SKM-1 treated with dmso at 0.1 percent for 144 hours (cell line): Measurements from ENCODE around the gene LMF2.
A peak's percentile ranks its signal among the peaks of the same experiment; 100 is the strongest.

Experiments used
- DNase-seq: peaks from one replicate; lab custom pipeline; 2025; ENCODE audit not compliant: unreplicated experiment; lab: John Stamatoyannopoulos, UW

Gene LMF2

GRCh38 chr22:50505276-50505775 is 2.2 kb downstream of the LMF2 start:
- no peak for DNase-seq

GRCh38 chr22:50504369-50505211 is 2.9 kb downstream of the LMF2 start:
- DNase-seq: no peak

GRCh38 chr22:50503475-50504145 is 3.9 kb downstream of the LMF2 start:
- DNase-seq: no peak

GRCh38 chr22:50502628-50503474 is 4.7 kb downstream of the LMF2 start:
- no peak for DNase-seq

GRCh38 chr22:50502096-50502495 is 5.4 kb downstream of the LMF2 start:
- DNase-seq: no peak

GRCh38 chr22:50500452-50500851 is 7.0 kb downstream of the LMF2 start:
- DNase-seq: no peak

- peak; percentile 66 for DNase-seq
These were observed 9.1 kb downstream of the LMF2 start for GRCh38 chr22:50498322-50498890.

- no peak for DNase-seq
These were observed 10.4 kb downstream of the LMF2 start for GRCh38 chr22:50497093-50497492.

GRCh38 chr22:50490531-50491308 is 16.8 kb downstream of the LMF2 start:
- no peak for DNase-seq

GRCh38 chr22:50489363-50490243 is 17.9 kb downstream of the LMF2 start:
- no peak for DNase-seq

- no peak for DNase-seq
These were observed 18.6 kb downstream of the LMF2 start for GRCh38 chr22:50488886-50489285.

- no peak for DNase-seq
These were observed 19.4 kb downstream of the LMF2 start for GRCh38 chr22:50488006-50488677.

GRCh38 chr22:50487290-50488005 is 20.1 kb downstream of the LMF2 start:
- DNase-seq: no peak

- no peak for DNase-seq
These were observed 20.8 kb downstream of the LMF2 start, which contains the start of gene MIOX for GRCh38 chr22:50486561-50487289. MIOX (plus strand) TSS chr22:50486859; CDS start chr22:50486898, 39 bp downstream.

- DNase-seq: no peak
These were observed 22.0 kb downstream of the LMF2 start for GRCh38 chr22:50485221-50486131.
